ENCODE data around the gene EYA2. TPM values are rescaled to one million over a fixed set of nuclear protein-coding genes. Genes with fewer than 3 reads are reported as not detected.

Gene EYA2
- total and polyA plus RNA-seq, 12 donors: 0.54 to 2.2 (median 1.4) TPM

DNA sequence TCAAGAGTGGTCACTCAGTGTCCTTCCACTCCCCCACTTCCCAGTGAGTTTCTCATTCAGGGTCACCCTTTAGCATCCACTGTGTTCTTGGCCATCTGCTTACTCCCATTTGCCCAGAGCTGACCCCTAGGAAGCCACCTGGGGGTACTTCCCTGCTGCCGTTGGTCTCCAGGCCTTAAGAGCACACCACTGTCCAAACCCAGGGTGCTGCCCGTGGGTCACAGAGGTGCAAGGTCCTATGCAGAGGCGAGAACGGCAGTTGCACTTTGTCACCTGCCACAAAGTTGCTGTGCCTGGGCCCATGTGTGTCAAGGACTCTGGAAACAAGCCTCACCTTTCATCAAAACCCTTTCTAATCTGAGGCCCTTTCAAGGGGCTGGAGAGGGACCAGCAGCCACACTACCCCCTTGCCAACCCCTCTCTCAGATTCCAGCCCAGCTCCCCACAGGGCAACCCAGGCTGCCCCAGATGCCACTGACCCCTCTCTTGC lies 270.8 kb downstream of the EYA2 start:
- intact Hi-C loops (cut with DNase I): no loop called here

DNA sequence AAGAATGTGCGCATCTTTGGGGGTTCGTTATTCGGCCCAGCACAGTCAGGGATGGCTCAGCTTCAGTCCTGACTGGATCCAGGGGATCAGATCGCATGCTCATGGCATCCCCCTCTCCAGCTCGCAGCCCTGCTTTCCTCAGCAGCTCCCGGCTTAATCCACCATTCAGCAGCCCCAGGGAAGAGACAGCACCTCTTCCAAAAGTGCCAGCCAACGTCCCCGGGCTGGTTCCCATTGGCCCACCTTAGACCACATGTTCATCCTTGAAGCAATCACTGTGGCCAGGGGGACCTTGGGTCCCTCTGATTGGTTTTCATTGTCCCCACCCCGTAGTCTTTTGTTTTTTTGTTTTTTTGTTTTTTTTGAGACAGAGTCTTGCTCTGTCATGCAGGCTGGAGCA lies 273.2 kb downstream of the EYA2 start:
- Histone ChIP-seq H3K27ac (no peak overlapping the region), H3K27me3 (no peaks in the 10 kb centered on the region), H3K4me1 (replicated peaks in 1 of 2) (no peaks in the 10 kb centered on the region), H3K9me3 (replicated peaks in 1 of 3) (no peaks in the 10 kb centered on the region), H3K4me3 (no peak overlapping the region), H3K36me3 (replicated peaks in 1 of 2) (no peaks in the 10 kb centered on the region)
- TF ChIP-seq, protein P1, sequence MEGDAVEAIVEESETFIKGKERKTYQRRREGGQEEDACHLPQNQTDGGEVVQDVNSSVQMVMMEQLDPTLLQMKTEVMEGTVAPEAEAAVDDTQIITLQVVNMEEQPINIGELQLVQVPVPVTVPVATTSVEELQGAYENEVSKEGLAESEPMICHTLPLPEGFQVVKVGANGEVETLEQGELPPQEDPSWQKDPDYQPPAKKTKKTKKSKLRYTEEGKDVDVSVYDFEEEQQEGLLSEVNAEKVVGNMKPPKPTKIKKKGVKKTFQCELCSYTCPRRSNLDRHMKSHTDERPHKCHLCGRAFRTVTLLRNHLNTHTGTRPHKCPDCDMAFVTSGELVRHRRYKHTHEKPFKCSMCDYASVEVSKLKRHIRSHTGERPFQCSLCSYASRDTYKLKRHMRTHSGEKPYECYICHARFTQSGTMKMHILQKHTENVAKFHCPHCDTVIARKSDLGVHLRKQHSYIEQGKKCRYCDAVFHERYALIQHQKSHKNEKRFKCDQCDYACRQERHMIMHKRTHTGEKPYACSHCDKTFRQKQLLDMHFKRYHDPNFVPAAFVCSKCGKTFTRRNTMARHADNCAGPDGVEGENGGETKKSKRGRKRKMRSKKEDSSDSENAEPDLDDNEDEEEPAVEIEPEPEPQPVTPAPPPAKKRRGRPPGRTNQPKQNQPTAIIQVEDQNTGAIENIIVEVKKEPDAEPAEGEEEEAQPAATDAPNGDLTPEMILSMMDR (IDR thresholded peaks at IDR 0.05): no peak
- TF ChIP-seq POLR2A (IDR thresholded peaks at IDR 0.05): no peak
- 80 to 89% (median 86%) methylated on average over 8 to 9 of the region's 9 CpGs for WGBS, 4 donors
- intact Hi-C loops (cut with DNase I): no loop called here
- DNase-seq: no peak

More for the DNA sequence above, 270.8 kb downstream of the EYA2 start:
- H3K4me3 ChIP-seq: no peak overlapping the region
- no peak overlapping the region for H3K27ac ChIP-seq
- WGBS, 4 donors: 68 to 87% (median 80%) methylated on average over 3 to 4 of the region's 4 CpGs
- H3K27me3 ChIP-seq: peaks cover 3% of the 10 kb centered on the region
- no peaks in the 10 kb centered on the region for H3K36me3 ChIP-seq (replicated peaks in 1 of 2)
- H3K4me1 ChIP-seq (replicated peaks in 1 of 2): no peaks in the 10 kb centered on the region
- TF ChIP-seq, protein P1 (IDR thresholded peaks at IDR 0.05): no peak
- no peak for TF ChIP-seq POLR2A (IDR thresholded peaks at IDR 0.05)
- no peaks in the 10 kb centered on the region for H3K9me3 ChIP-seq (replicated peaks in 1 of 3)
- DNase-seq: no peak

DNA sequence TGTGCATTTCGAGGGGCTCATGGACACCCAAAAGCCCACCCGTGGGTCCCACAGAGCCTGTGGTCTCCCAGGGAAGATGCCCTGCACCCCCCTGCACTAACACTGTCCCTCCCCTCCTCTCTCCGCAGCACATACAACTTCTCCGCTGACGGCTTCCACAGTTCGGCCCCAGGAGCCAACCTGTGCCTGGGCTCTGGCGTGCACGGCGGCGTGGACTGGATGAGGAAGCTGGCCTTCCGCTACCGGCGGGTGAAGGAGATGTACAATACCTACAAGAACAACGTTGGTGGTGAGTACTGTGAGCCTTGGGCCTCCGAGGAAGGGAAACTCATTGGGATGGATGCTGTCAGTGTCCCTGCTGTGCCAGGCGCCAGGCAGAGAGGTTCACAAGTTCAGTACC lies 277.9 kb downstream of the EYA2 start:
- no peaks in the 10 kb centered on the region for H3K36me3 ChIP-seq (replicated peaks in 1 of 2)
- no peak overlapping the region for H3K27ac ChIP-seq
- intact Hi-C loops (cut with DNase I): no loop called here
- DNase-seq: no peak
- WGBS, 4 donors: 84 to 90% (median 87%) methylated on average over 10 to 16 of the region's 16 CpGs
- no peaks in the 10 kb centered on the region for H3K27me3 ChIP-seq
- no peak for TF ChIP-seq POLR2A (IDR thresholded peaks at IDR 0.05)
- TF ChIP-seq, protein P1 (IDR thresholded peaks at IDR 0.05): no peak
- H3K9me3 ChIP-seq (replicated peaks in 1 of 3): no peaks in the 10 kb centered on the region
- H3K4me1 ChIP-seq (replicated peaks in 1 of 2): no peaks in the 10 kb centered on the region
- H3K4me3 ChIP-seq: no peak overlapping the region

DNA sequence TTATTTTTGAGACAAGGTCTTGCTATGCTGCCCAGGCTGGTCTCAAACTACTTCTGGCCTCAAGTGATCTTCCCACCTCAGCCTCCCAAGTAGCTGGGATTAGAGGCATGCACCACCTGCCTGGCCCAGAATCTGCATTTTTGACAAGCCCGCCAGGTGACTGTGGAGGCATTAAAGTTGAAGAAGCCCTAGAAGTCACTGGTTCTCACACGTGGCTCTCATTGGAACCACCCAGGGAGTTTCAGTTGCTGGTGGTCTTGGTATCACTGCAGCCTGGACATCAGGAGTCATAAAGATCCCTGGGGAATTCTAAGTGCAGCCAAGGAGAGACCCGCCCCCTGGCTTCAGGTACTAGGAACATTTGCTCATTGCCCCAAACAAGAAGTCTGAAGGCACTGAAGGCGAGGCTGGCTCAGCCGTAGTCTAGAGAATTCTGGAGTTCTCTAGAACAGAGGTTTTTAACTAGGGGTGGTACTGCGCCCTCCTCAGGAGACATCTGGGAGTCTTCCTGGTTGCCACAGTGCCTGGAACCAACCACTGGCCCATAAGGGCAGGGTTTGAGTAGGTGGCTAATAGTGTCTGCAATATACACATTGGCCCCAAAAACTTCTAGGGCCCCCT lies 279.1 kb downstream of the EYA2 start:
- Histone ChIP-seq H3K27me3 (no peaks in the 10 kb centered on the region), H3K9me3 (replicated peaks in 1 of 3) (no peaks in the 10 kb centered on the region), H3K27ac (no peak overlapping the region), H3K36me3 (replicated peaks in 1 of 2) (no peaks in the 10 kb centered on the region), H3K4me1 (replicated peaks in 1 of 2) (no peaks in the 10 kb centered on the region), H3K4me3 (no peak overlapping the region)
- WGBS, 4 donors: 81 to 93% (median 90%) methylated on average over 4 to 6 of the region's 6 CpGs
- intact Hi-C loops (cut with DNase I): no loop called here
- DNase-seq: no peak
- TF ChIP-seq POLR2A (IDR thresholded peaks at IDR 0.05): no peak
- TF ChIP-seq, protein P1 (IDR thresholded peaks at IDR 0.05): no peak

All from adrenal gland (tissue), 12 donors.